Urinary bladder (tissue), 4 donors: ENCODE results near the gene PABPN1L. TPM values are rescaled to one million over a fixed set of nuclear protein-coding genes. Genes with fewer than 3 reads are reported as not detected.

Experiments
- DNase-seq: peaks from one replicate; pipeline ENCODE4 v3.0.0-alpha.2; 2015; ENCODE audit errors: extremely low spot score
- H3K27ac ChIP-seq: one replicate; pipeline ENCODE4 v1.5.1; 2013; ENCODE audit warnings: low read depth, mild to moderate bottlenecking, moderate library complexity
- H3K36me3 ChIP-seq: one replicate; pipeline ENCODE4 v1.6.1; 2013; ENCODE audit warnings: mild to moderate bottlenecking, moderate library complexity; ENCODE audit not compliant: insufficient read depth
- H3K4me1 ChIP-seq: one replicate; pipeline ENCODE4 v1.6.1; 2013; ENCODE audit warnings: mild to moderate bottlenecking, moderate library complexity; ENCODE audit not compliant: insufficient read depth
- H3K4me3 ChIP-seq: one replicate; pipeline ENCODE4 v1.5.1; 2013; ENCODE audit warnings: low read depth, low read length
- WGBS: extraction: QIAGEN DNeasy Blood & Tissue Kit; methylation state at CpG from one replicate; pipeline ENCODE4 v1.1.7; 2013; 5-methylcytosine and 5-hydroxymethylcytosine counted together
- polyA plus RNA-seq: library from polyadenylated mRNA; stranded (reverse); fragments of 200-250 nt; gene quantifications from one replicate; pipeline ENCODE4 v1.2.3, GENCODE V29; 2013
- total RNA-seq: library from RNA; depleted of rRNA; stranded (reverse); fragments of >200 nt; gene quantifications from one replicate; pipeline ENCODE4 v1.2.3, GENCODE V29; 2014
- donor health status: healthy with polysubstance abuse.
- donor health status: healthy.

The PABPN1L gene
- total and polyA plus RNA-seq, 2 donors = not detected

GRCh38 chr16:88837806-88838205, 28.7 kb downstream of the PABPN1L start:
- Histone ChIP-seq H3K4me1 (no peaks in the 10 kb centered on the region), H3K36me3 (peaks cover 4% of the 10 kb centered on the region), H3K27ac (no peak overlapping the region), H3K4me3 (no peak overlapping the region)
- 90% methylated on average over 20 of the region's 20 CpGs for WGBS
- DNase-seq = no peak

GRCh38 chr16:88836791-88837190, 29.7 kb downstream of the PABPN1L start:
- Histone ChIP-seq H3K4me1 (no peaks in the 10 kb centered on the region), H3K27ac (no peak overlapping the region), H3K4me3 (no peak overlapping the region), H3K36me3 (peaks cover 4% of the 10 kb centered on the region)
- WGBS = 94% methylated on average over 17 of the region's 17 CpGs
- DNase-seq = no peak

DNA sequence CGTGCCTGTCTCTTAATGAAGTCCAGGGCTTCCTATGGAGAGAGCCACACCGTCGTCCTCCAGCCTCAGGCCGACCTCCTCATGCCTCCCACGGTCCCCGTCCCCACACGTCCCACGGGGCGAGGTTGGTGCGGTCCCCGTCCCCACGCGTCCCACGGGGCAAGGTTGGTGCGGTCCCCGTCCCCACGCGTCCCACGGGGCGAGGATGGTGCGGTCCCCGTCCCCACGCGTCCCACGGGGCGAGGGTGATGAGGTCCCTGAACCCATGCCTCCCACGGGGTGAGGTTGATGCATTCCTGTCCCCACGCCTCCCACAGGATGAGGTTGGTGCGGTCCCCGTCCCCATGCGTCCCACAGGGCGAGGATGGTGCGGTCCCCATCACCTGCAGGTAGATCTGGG, 30.6 kb downstream of the PABPN1L start:
- Histone ChIP-seq H3K36me3 (peaks cover 4% of the 10 kb centered on the region), H3K4me1 (no peaks in the 10 kb centered on the region), H3K27ac (no peak overlapping the region), H3K4me3 (no peak overlapping the region)
- no peak for DNase-seq
- WGBS = 93% methylated on average over 33 of the region's 33 CpGs

DNA sequence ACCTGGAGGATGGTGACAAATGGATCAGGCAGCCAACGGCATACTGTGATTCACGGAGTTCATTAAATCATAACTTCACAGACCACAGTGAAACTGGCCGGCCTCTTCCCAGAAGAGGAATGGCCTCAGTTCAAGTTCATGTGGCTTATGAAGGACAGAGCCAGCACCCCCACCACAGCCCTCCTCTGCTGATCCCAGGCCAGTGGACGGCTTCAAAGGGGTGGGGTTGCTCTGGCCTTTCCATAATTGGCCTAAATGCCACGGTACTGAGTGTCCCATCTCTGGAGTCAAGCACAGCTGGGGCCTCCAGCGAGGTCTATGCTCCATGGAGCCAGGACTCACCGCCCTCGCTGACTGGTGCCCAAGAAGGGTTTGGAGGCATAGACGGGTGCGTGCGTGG, 31.1 kb downstream of the PABPN1L start:
- WGBS = 66% methylated on average over 11 of the region's 11 CpGs
- peaks cover 4% of the 10 kb centered on the region for H3K36me3 ChIP-seq
- DNase-seq = no peak
- no peak overlapping the region for H3K27ac ChIP-seq
- H3K4me1 ChIP-seq = no peaks in the 10 kb centered on the region
- no peak overlapping the region for H3K4me3 ChIP-seq

DNA sequence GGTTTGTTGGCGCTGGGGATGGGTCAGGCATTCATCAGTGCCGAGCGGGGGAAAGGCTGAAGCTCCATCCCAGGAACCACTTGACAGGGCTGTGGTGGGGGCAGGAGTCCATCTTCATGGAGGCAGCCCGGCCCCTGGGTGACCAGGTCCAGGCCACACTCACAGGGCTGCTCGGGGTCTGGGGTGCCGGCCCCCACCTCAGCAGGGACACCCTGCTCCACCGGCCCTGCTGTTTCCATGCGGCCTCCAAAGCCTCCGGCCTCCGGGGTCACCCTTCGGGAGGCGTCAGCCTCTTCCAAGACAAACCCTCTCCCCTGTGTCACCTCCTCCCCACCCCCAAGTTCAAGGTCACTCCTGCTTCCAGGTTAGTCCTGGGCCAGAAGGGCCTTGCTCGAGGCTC, 31.8 kb downstream of the PABPN1L start:
- Histone ChIP-seq H3K4me1 (no peaks in the 10 kb centered on the region), H3K27ac (no peak overlapping the region), H3K4me3 (no peak overlapping the region), H3K36me3 (peaks cover 4% of the 10 kb centered on the region)
- 94% methylated on average over 13 of the region's 13 CpGs for WGBS
- no peak for DNase-seq

- WGBS = 95% methylated on average over 13 of the region's 13 CpGs
These were observed 33.4 kb downstream of the PABPN1L start for GRCh38 chr16:88833086-88833485.

GRCh38 chr16:88831838-88832237, 34.6 kb downstream of the PABPN1L start:
- H3K4me3 ChIP-seq = no peak overlapping the region
- peaks cover 4% of the 10 kb centered on the region for H3K36me3 ChIP-seq
- no peak for DNase-seq
- no peaks in the 10 kb centered on the region for H3K4me1 ChIP-seq
- H3K27ac ChIP-seq = no peak overlapping the region
- WGBS = 74% methylated on average over 13 of the region's 13 CpGs

More at GRCh38 chr16:88833086-88833485, 33.4 kb downstream of the PABPN1L start:
- peaks cover 2% of the 10 kb centered on the region for H3K36me3 ChIP-seq
- no peak for DNase-seq
- no peaks in the 10 kb centered on the region for H3K4me1 ChIP-seq
- H3K4me3 ChIP-seq = no peak overlapping the region
- no peak overlapping the region for H3K27ac ChIP-seq

GRCh38 chr16:88830783-88831182, 35.7 kb downstream of the PABPN1L start:
- H3K4me3 ChIP-seq = no peak overlapping the region
- H3K27ac ChIP-seq = no peak overlapping the region
- peaks cover 4% of the 10 kb centered on the region for H3K36me3 ChIP-seq
- no peak for DNase-seq
- no peaks in the 10 kb centered on the region for H3K4me1 ChIP-seq
- 92% methylated on average over 14 of the region's 14 CpGs for WGBS

DNA sequence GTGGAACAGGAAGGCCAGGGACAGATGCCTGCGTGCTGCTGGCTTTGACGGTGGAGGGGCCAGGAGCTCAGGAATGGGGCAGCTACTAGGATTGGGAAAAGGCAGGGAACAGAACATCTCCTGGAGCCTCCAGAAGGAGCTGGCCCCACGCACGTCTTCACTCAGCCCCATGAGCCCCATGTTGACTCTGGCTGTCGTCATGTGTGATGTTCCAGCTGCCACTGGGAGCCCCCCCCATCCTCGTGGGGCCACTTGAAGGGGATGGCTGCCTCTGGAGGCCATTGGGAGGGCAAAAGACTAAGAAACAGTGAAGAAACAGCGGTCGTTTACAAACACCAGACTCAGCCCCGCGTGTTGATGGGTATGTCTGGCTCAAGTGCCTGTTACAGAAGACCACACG, 36.2 kb downstream of the PABPN1L start:
- H3K4me1 ChIP-seq = no peaks in the 10 kb centered on the region
- peaks cover 4% of the 10 kb centered on the region for H3K36me3 ChIP-seq
- H3K27ac ChIP-seq = no peak overlapping the region
- H3K4me3 ChIP-seq = no peak overlapping the region
- 50% methylated on average over 11 of the region's 11 CpGs for WGBS
- peak; percentile 46 for DNase-seq

- H3K36me3 ChIP-seq = peaks cover 4% of the 10 kb centered on the region
- H3K4me1 ChIP-seq = no peaks in the 10 kb centered on the region
- H3K4me3 ChIP-seq = no peak overlapping the region
- H3K27ac ChIP-seq = no peak overlapping the region
- 93% methylated on average over 24 of the region's 24 CpGs for WGBS
- no peak for DNase-seq
These were observed 37.7 kb downstream of the PABPN1L start for GRCh38 chr16:88828711-88829110.

- Histone ChIP-seq H3K36me3 (peaks cover 4% of the 10 kb centered on the region), H3K27ac (no peak overlapping the region), H3K4me3 (no peak overlapping the region), H3K4me1 (no peaks in the 10 kb centered on the region)
- no peak for DNase-seq
- 93% methylated on average over 21 of the region's 21 CpGs for WGBS
These were observed 38.7 kb downstream of the PABPN1L start for GRCh38 chr16:88827727-88828126.

- H3K27ac ChIP-seq = no peak overlapping the region
- no peak for DNase-seq
- WGBS = 92% methylated on average over 26 of the region's 26 CpGs
- no peak overlapping the region for H3K4me3 ChIP-seq
- no peaks in the 10 kb centered on the region for H3K4me1 ChIP-seq
- H3K36me3 ChIP-seq = peaks cover 4% of the 10 kb centered on the region
These were observed 40.2 kb downstream of the PABPN1L start for GRCh38 chr16:88826070-88826840.

DNA sequence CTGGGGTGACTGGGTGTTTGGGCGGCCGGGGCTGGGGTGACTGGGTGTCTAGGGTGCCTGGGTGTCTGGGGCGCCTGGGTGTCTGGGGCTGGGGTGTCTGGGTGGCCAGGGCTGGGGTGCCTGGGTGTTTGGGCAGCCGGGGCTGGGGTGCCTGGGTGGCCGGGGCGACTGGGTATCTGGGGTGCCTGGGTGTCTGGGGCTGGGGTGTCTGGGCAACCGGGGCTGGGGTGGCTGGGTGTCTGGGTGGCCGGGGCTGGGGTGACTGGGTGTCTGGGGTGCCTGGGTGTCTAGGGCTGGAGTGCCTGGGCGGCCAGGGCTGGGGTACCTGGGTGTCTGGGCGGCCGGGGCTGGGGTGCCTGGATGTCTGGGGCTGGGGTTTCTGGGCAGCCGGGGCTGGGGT, 41.3 kb downstream of the PABPN1L start:
- Histone ChIP-seq H3K27ac (no peak overlapping the region), H3K4me3 (no peak overlapping the region), H3K4me1 (no peaks in the 10 kb centered on the region), H3K36me3 (peaks cover 4% of the 10 kb centered on the region)
- whole genome bisulfite sequencing = 87% methylated on average over 12 of the region's 12 CpGs
- DNase-seq = no peak

DNA sequence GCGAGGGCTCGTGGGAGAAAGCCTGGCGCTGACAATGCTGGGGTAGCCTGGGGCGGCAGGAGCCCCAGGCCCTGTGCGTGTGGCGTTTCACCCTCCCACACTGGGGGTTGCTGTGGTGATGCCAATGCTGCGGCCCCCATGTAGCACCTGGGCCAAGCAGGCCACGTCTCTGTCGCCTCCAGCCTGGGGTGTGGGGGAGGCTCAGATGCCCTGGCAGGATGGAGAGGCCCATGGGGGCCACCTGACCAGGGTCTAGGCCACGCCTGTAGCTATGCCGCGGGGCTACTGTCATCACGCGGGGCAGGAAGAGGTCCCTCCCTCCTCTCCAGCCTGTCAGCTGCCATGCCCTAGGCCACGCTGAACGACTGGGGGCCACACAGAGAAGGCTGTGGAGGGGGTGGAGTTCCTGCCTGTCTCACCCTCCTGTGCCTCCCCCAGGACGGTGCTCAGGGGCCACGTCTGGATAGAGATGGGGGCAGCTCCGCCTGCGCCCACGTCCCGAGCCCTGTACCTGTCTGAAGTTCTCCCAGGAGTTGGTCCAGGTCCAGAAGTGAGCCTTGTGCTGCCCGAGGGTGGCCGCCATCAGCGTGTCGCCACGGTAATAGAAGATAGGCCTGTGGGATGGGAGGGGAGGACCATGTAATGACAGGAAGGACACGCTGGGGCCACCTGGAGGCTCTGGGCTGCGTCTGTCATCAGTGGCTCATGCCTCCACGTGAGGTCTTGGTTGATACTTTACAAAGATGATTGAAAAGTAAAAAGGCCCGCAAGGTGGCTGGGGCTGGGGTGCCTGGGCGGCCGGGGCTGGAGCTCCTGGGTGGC, 42.0 kb downstream of the PABPN1L start:
- H3K36me3 ChIP-seq = peaks cover 4% of the 10 kb centered on the region
- 86% methylated on average over 33 of the region's 33 CpGs for WGBS
- no peak overlapping the region for H3K4me3 ChIP-seq
- no peak for DNase-seq
- no peak overlapping the region for H3K27ac ChIP-seq
- H3K4me1 ChIP-seq = no peaks in the 10 kb centered on the region
